ENCODE results near the gene CTNNA2.

CTNNA2 gene

GRCh38 chr2:80217446-80217845, 704.6 kb downstream of the CTNNA2 start:
- DNase-seq (ENCODE audit: low read depth): no peak

GRCh38 chr2:80222644-80223043, 709.8 kb downstream of the CTNNA2 start:
- no peak for DNase-seq (ENCODE audit: low read depth)

GRCh38 chr2:80231421-80231820, 718.6 kb downstream of the CTNNA2 start:
- DNase-seq (ENCODE audit: low read depth): no peak

GRCh38 chr2:80233333-80233732, 720.5 kb downstream of the CTNNA2 start:
- no peak for DNase-seq (ENCODE audit: low read depth)

GRCh38 chr2:80238692-80239469, 726.0 kb downstream of the CTNNA2 start:
- DNase-seq (ENCODE audit: low read depth): no peak

GRCh38 chr2:80242355-80242910, 729.6 kb downstream of the CTNNA2 start:
- DNase-seq (ENCODE audit: low read depth): no peak

GRCh38 chr2:80244905-80245584, 732.2 kb downstream of the CTNNA2 start:
- no peak for DNase-seq (ENCODE audit: low read depth)

- DNase-seq (ENCODE audit: low read depth): no peak
Observed at GRCh38 chr2:80246534-80246933, 733.7 kb downstream of the CTNNA2 start.

- peak; percentile 21 for DNase-seq (ENCODE audit: low read depth)
Observed at GRCh38 chr2:80247339-80247738, 734.5 kb downstream of the CTNNA2 start.

- no peak for DNase-seq (ENCODE audit: low read depth)
Observed at GRCh38 chr2:80248146-80248545, 735.3 kb downstream of the CTNNA2 start.

- no peak for DNase-seq (ENCODE audit: low read depth)
Observed at GRCh38 chr2:80252294-80252986, 739.6 kb downstream of the CTNNA2 start.

GRCh38 chr2:80255918-80256781, 743.3 kb downstream of the CTNNA2 start:
- no peak for DNase-seq (ENCODE audit: low read depth)

- DNase-seq (ENCODE audit: low read depth): no peak
Observed at GRCh38 chr2:80256782-80257167, 743.9 kb downstream of the CTNNA2 start.

GRCh38 chr2:80257450-80257849, 744.6 kb downstream of the CTNNA2 start:
- no peak for DNase-seq (ENCODE audit: low read depth)

GRCh38 chr2:80258341-80258740, 745.5 kb downstream of the CTNNA2 start:
- DNase-seq (ENCODE audit: low read depth): no peak

GRCh38 chr2:80258793-80259192, 745.9 kb downstream of the CTNNA2 start:
- DNase-seq (ENCODE audit: low read depth): no peak

GRCh38 chr2:80259292-80259691, 746.4 kb downstream of the CTNNA2 start:
- DNase-seq (ENCODE audit: low read depth): no peak

GRCh38 chr2:80266231-80266630, 753.4 kb downstream of the CTNNA2 start:
- no peak for DNase-seq (ENCODE audit: low read depth)

GRCh38 chr2:80269806-80270205, 757.0 kb downstream of the CTNNA2 start:
- DNase-seq (ENCODE audit: low read depth): no peak

GRCh38 chr2:80280598-80280997, 767.7 kb downstream of the CTNNA2 start:
- DNase-seq (ENCODE audit: low read depth): no peak

- DNase-seq (ENCODE audit: low read depth): no peak
Observed at GRCh38 chr2:80281049-80281448, 768.2 kb downstream of the CTNNA2 start.

GRCh38 chr2:80288576-80288975, 775.7 kb downstream of the CTNNA2 start:
- no peak for DNase-seq (ENCODE audit: low read depth)

Measured in CMK (cell line).